Uterus (tissue), 2 donors: ENCODE data around the gene GNG4.

ENCODE experiments used
- CTCF ChIP-seq, 4 experiments: fragments of 200-600 bp in 2 of 4; fragments of 450-650 bp in 2 of 4; sonication (generic) in 2 of 4; IDR thresholded peaks; one replicate each; pipeline ENCODE4 v1.5.1; 2016 to 2019; ENCODE audit warnings: antibody characterized with exemption in 4 of 4, mild to moderate bottlenecking in 2 of 4, moderate library complexity in 1 of 4
- POLR2A ChIP-seq, 2 donors: fragments of 450-650 bp; IDR thresholded peaks; one replicate each; pipeline ENCODE4 v1.6.1; 2016; ENCODE audit warnings: antibody characterized with exemption in 2 of 2, mild to moderate bottlenecking in 1 of 2, moderate library complexity in 1 of 2

GRCh38 chr1:235510823-235511222 lies 138.8 kb downstream of the GNG4 start:
- TF ChIP-seq CTCF (IDR thresholded peaks at IDR 0.05), result no peak
- TF ChIP-seq POLR2A (IDR thresholded peaks at IDR 0.05), result no peak
